SK-N-SH (cell line): ENCODE data around the gene LCE4A. TPM values are rescaled to one million over a fixed set of nuclear protein-coding genes. Genes with fewer than 3 reads are reported as not detected.
A peak's percentile ranks its signal among the peaks of the same experiment; 100 is the strongest.

Experiments
- CTCF ChIA-PET: fragments of 300-600, 350-600 bp; formaldehyde crosslinking; extraction: SDS; loops from one replicate; lab custom pipeline; 2021; lab: Yijun Ruan, JAX
- POLR2A ChIA-PET: fragments of 350-600 bp; sonication (Branson Sonifier 250); formaldehyde crosslinking; extraction: SDS; loops from one replicate; lab custom pipeline; 2020; ENCODE audit warnings: antibody characterized with exemption, inconsistent platforms; lab: Yijun Ruan, JAX
- DNase-seq: peaks from one replicate; pipeline ENCODE4 v3.0.0; 2012
- H2AFZ ChIP-seq: fragments of 200-600 bp; sonication (generic); 2 replicates; pipeline ENCODE4 v1.8.1; 2016; ENCODE audit warnings: antibody characterized with exemption, mild to moderate bottlenecking, low read depth
- H3F3A ChIP-seq: fragments of 200-600 bp; sonication (generic); replicated peaks from 2 replicates; pipeline ENCODE3; 2016; ENCODE audit warnings: antibody characterized with exemption, mild to moderate bottlenecking; ENCODE audit not compliant: insufficient read depth
- H3K27ac ChIP-seq, 2 experiments: fragments of 200-500 bp in 1 of 2; fragments of 200-600 bp in 1 of 2; sonication (Bioruptor generic) in 1 of 2; sonication (generic), shearing (Covaris generic) in 1 of 2; 2 replicates each; pipeline versions ENCODE4 v1.5.1 to v1.6.1; 2014 to 2016; ENCODE audit warnings: low read depth in 2 of 2, inconsistent platforms in 1 of 2, low read length in 1 of 2, mild to moderate bottlenecking in 1 of 2, mixed read lengths in 1 of 2
- H3K27me3 ChIP-seq: fragments of 200-600 bp; sonication (generic), shearing (Covaris generic); 2 replicates; pipeline ENCODE4 v1.6.1; 2016; ENCODE audit warnings: mixed run types; ENCODE audit not compliant: insufficient read depth
- H3K36me3 ChIP-seq, 2 experiments: fragments of 200-500 bp in 1 of 2; fragments of 200-600 bp in 1 of 2; sonication (Bioruptor generic) in 1 of 2; sonication (generic) in 1 of 2; replicated peaks in 1 of 2; 2 replicates each; pipeline versions ENCODE3 to v1.5.1; 2014 to 2016; ENCODE audit warnings: low read length in 1 of 2, mild to moderate bottlenecking in 1 of 2; ENCODE audit not compliant: insufficient read depth in 2 of 2, control insufficient read depth in 1 of 2
- H3K4me1 ChIP-seq, 2 experiments: fragments of 200-500 bp in 1 of 2; fragments of 200-600 bp in 1 of 2; sonication (Bioruptor generic) in 1 of 2; sonication (generic), shearing (Covaris generic) in 1 of 2; 2 replicates each; pipeline versions ENCODE4 v1.5.1 to v1.6.1; 2014 to 2016; ENCODE audit warnings: low read depth in 1 of 2, low read length in 1 of 2, mixed run types in 1 of 2; ENCODE audit not compliant: insufficient read depth in 2 of 2, control insufficient read depth in 1 of 2
- H3K4me2 ChIP-seq: fragments of 200-600 bp; sonication (generic), shearing (Covaris generic); 2 replicates; pipeline ENCODE4 v1.6.1; 2017; ENCODE audit warnings: mixed run types
- H3K4me3 ChIP-seq, 2 experiments: fragments of 200-500 bp in 1 of 2; fragments of 200-600 bp in 1 of 2; sonication (Bioruptor generic) in 1 of 2; sonication (generic), shearing (Covaris generic) in 1 of 2; 2 replicates each; pipeline versions ENCODE4 v1.5.1 to v1.8.1; 2014 to 2016; ENCODE audit warnings: low read depth in 2 of 2, inconsistent platforms in 1 of 2, low read length in 1 of 2, mild to moderate bottlenecking in 1 of 2, mixed read lengths in 1 of 2, moderate library complexity in 1 of 2
- H3K79me2 ChIP-seq: fragments of 200-600 bp; sonication (generic); 2 replicates; pipeline ENCODE4 v1.8.1; 2017; ENCODE audit warnings: mild to moderate bottlenecking; ENCODE audit not compliant: insufficient read depth
- H3K9ac ChIP-seq: fragments of 200-600 bp; sonication (generic); 2 replicates; pipeline ENCODE4 v1.6.1; 2017; ENCODE audit warnings: mixed run types
- H3K9me2 ChIP-seq: fragments of 200-600 bp; sonication (generic); 2 replicates; pipeline ENCODE4 v1.6.1; 2017; ENCODE audit warnings: mixed run types
- H3K9me3 ChIP-seq: fragments of 200-600 bp; sonication (generic); 2 replicates; pipeline ENCODE4 v1.6.1; 2017; ENCODE audit warnings: mixed run types, mild to moderate bottlenecking, moderate library complexity
- H4K20me1 ChIP-seq: fragments of 200-600 bp; sonication (generic); 2 replicates; pipeline ENCODE4 v1.6.1; 2017; ENCODE audit warnings: mild to moderate bottlenecking, mixed run types; ENCODE audit not compliant: insufficient read depth
- ELF1 ChIP-seq: IDR thresholded peaks from 2 replicates; pipeline ENCODE4 v1.4.0; 2012
- EP300 ChIP-seq, 2 experiments: IDR thresholded peaks; 2 replicates each; pipeline versions ENCODE4 v1.4.0 to v1.6.1; 2012; ENCODE audit warnings: borderline replicate concordance in 1 of 2, low read depth in 1 of 2, low read length in 1 of 2
- EZH2phosphoT487 ChIP-seq: fragments of 200-600 bp; sonication (generic); IDR thresholded peaks from 2 replicates; pipeline ENCODE4 v1.6.1; 2017; ENCODE audit warnings: low read depth, mixed run types, mild to moderate bottlenecking, antibody characterized with exemption, moderate library complexity, borderline replicate concordance
- FOSL2 ChIP-seq: IDR thresholded peaks from 2 replicates; pipeline ENCODE4 v1.4.0; 2012; ENCODE audit warnings: low read depth, mild to moderate bottlenecking, moderate library complexity, borderline replicate concordance
- FOXJ3 ChIP-seq: sonication (generic); formaldehyde crosslinking; IDR thresholded peaks from 2 replicates; pipeline ENCODE4 v1.5.1; 2020; ENCODE audit warnings: mild to moderate bottlenecking, missing genetic modification reagents
- GABPA ChIP-seq: IDR thresholded peaks from 2 replicates; pipeline ENCODE4 v1.4.0; 2012; ENCODE audit warnings: low read depth, mild to moderate bottlenecking
- JUND ChIP-seq: IDR thresholded peaks from 2 replicates; pipeline ENCODE4 v1.4.0; 2012
- MEF2A ChIP-seq: IDR thresholded peaks from 2 replicates; pipeline ENCODE4 v1.4.0; 2012; ENCODE audit warnings: low read depth, borderline replicate concordance
- MXI1 ChIP-seq: IDR thresholded peaks from 2 replicates; pipeline ENCODE4 v1.6.1; 2012; ENCODE audit warnings: mild to moderate bottlenecking, low read depth, low read length, improper control_type of control experiment
- NFIC ChIP-seq: IDR thresholded peaks from 2 replicates; pipeline ENCODE4 v1.4.0; 2012; ENCODE audit warnings: borderline replicate concordance
- POLR2AphosphoS5 ChIP-seq: IDR thresholded peaks from 2 replicates; pipeline ENCODE4 v1.6.1; 2012; ENCODE audit warnings: low read depth, low read length
- RAD21 ChIP-seq: IDR thresholded peaks from 2 replicates; pipeline ENCODE4 v1.6.1; 2012; ENCODE audit warnings: mild to moderate bottlenecking, low read length
- RFX5 ChIP-seq: IDR thresholded peaks from 2 replicates; pipeline ENCODE4 v1.6.1; 2012; ENCODE audit warnings: mild to moderate bottlenecking, improper control_type of control experiment, low read length
- TAF1 ChIP-seq: IDR thresholded peaks from 2 replicates; pipeline ENCODE4 v1.6.1; 2012; ENCODE audit warnings: low read depth, mild to moderate bottlenecking, low read length, moderate library complexity, borderline replicate concordance
- TEAD4 ChIP-seq: IDR thresholded peaks from 2 replicates; pipeline ENCODE4 v1.4.0; 2012; ENCODE audit warnings: mild to moderate bottlenecking, borderline replicate concordance; ENCODE audit not compliant: insufficient read depth
- USF1 ChIP-seq: IDR thresholded peaks from 2 replicates; pipeline ENCODE4 v1.4.0; 2012; ENCODE audit warnings: low read depth, borderline replicate concordance
- YY1 ChIP-seq: IDR thresholded peaks from 2 replicates; pipeline ENCODE4 v1.4.0; 2012; ENCODE audit warnings: low read depth, mild to moderate bottlenecking
- WGBS: methylation state at CpG from one replicate; pipeline ENCODE4 v1.1.6; 2017; ENCODE audit warnings: low lambda C conversion rate; 5-methylcytosine and 5-hydroxymethylcytosine counted together
- polyA plus RNA-seq, 3 experiments: library from polyadenylated mRNA; depleted of rRNA; stranded (reverse); fragments of >200 nt; gene quantifications; 2 replicates each; pipeline ENCODE4 v1.2.3, GENCODE V29; 2012
- TF ChIP-seq, protein P1 (sequence below): fragments of 150-350 bp; IDR thresholded peaks from 2 replicates; pipeline ENCODE4 v1.6.1; 2016; ENCODE audit warnings: mild to moderate bottlenecking, low read depth, low read length
- TF ChIP-seq, protein P2 (sequence below): IDR thresholded peaks from 2 replicates; pipeline ENCODE4 v1.4.0; 2012; ENCODE audit warnings: low read depth, borderline replicate concordance

The LCE4A gene
- polyA plus RNA-seq, 1 of the 3 experiments (the other 2 are of a cell fraction) = not detected

DNA sequence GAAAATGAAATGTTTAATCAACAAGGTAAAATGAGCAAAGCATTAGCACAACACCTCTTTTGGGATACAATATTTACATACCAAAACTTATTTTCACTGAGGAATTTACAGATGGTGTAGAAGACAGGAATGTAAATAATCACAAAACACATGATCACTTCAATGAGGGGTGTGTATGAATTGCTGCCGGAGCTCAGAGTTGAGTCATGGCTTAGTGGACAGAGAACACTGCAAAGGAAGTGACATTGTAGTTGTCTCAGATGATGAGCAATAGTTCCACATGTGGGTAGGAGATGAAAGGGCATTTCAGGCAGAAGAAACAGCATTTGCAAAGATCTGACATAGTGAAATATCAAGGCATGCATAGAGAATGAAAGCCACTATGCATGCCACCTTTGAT is 44.3 kb downstream of the LCE4A start:
- no peak for DNase-seq
- H3K27me3 ChIP-seq = no peaks in the 10 kb centered on the region
- no peaks in the 10 kb centered on the region for H3K36me3 ChIP-seq
- no peaks in the 10 kb centered on the region for H3K4me1 ChIP-seq
- 0 out of 2 replicates have a peak overlapping the region, but pooled peaks have one; percentile 16 for H2AFZ ChIP-seq
- WGBS = 0% methylated on average over 1 of the region's 1 CpG
- CTCF ChIA-PET = interaction anchor here (0.7 kb wide), 1 partner anchor 11 kb away, joined by 3 read pairs; no protein-coding TSS in a partner anchor
- no peaks in the 10 kb centered on the region for H3K79me2 ChIP-seq
- no peaks in the 10 kb centered on the region for H4K20me1 ChIP-seq
- no peaks in the 10 kb centered on the region for H3K9me2 ChIP-seq
- H3K4me2 ChIP-seq = no peak overlapping the region
- TF ChIP-seq GABPA (no peak), RAD21 (no peak), ELF1 (no peak), EP300 (IDR thresholded peaks at IDR 0.05; ENCODE audit: borderline replicate concordance in 1 of 2, low read depth in 1 of 2, low read length in 1 of 2) (no peak), MEF2A (no peak), POLR2AphosphoS5 (no peak), TAF1 (no peak), RFX5 (no peak)
- TF ChIP-seq, protein P1, sequence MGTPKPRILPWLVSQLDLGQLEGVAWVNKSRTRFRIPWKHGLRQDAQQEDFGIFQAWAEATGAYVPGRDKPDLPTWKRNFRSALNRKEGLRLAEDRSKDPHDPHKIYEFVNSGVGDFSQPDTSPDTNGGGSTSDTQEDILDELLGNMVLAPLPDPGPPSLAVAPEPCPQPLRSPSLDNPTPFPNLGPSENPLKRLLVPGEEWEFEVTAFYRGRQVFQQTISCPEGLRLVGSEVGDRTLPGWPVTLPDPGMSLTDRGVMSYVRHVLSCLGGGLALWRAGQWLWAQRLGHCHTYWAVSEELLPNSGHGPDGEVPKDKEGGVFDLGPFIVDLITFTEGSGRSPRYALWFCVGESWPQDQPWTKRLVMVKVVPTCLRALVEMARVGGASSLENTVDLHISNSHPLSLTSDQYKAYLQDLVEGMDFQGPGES = no peak
- TF ChIP-seq, protein P2, sequence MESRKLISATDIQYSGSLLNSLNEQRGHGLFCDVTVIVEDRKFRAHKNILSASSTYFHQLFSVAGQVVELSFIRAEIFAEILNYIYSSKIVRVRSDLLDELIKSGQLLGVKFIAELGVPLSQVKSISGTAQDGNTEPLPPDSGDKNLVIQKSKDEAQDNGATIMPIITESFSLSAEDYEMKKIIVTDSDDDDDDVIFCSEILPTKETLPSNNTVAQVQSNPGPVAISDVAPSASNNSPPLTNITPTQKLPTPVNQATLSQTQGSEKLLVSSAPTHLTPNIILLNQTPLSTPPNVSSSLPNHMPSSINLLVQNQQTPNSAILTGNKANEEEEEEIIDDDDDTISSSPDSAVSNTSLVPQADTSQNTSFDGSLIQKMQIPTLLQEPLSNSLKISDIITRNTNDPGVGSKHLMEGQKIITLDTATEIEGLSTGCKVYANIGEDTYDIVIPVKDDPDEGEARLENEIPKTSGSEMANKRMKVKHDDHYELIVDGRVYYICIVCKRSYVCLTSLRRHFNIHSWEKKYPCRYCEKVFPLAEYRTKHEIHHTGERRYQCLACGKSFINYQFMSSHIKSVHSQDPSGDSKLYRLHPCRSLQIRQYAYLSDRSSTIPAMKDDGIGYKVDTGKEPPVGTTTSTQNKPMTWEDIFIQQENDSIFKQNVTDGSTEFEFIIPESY = no peak
- POLR2A ChIA-PET = no interaction called here
- H3K4me3 ChIP-seq = no peak overlapping the region
- no peak overlapping the region for H3K27ac ChIP-seq
- no peaks in the 10 kb centered on the region for H3K9me3 ChIP-seq
- H3F3A ChIP-seq = no peaks in the 10 kb centered on the region
- no peak overlapping the region for H3K9ac ChIP-seq

- no peaks in the 10 kb centered on the region for H3K79me2 ChIP-seq
- H3K9me3 ChIP-seq = no peaks in the 10 kb centered on the region
- peaks cover 6% of the 10 kb centered on the region; the same call in 1 of the 2 replicates for H3K27me3 ChIP-seq
- ChIA-PET POLR2A (no interaction called here), CTCF (interaction anchor here (1.2 kb wide), 1 partner anchor 24 kb away, joined by 3 read pairs; no protein-coding TSS in a partner anchor)
- H3K4me1 ChIP-seq = no peaks in the 10 kb centered on the region
- H3K9ac ChIP-seq = no peak overlapping the region
- no peak overlapping the region for H2AFZ ChIP-seq
- no peak overlapping the region for H3K27ac ChIP-seq
- no peak overlapping the region for H3K4me2 ChIP-seq
- no peak for DNase-seq
- no peak overlapping the region for H3K4me3 ChIP-seq
- no peaks in the 10 kb centered on the region for H3K36me3 ChIP-seq
- no peak for TF ChIP-seq GABPA
- TF ChIP-seq FOXJ3 = no peak
- no peak for TF ChIP-seq POLR2AphosphoS5
- TF ChIP-seq NFIC = no peak
- no peak for TF ChIP-seq MXI1
- TF ChIP-seq, protein P1 = no peak
- TF ChIP-seq JUND = no peak
- TF ChIP-seq TEAD4 = no peak
- TF ChIP-seq EZH2phosphoT487 = no peak
- TF ChIP-seq FOSL2 = no peak
- TF ChIP-seq ELF1 = no peak
- TF ChIP-seq RFX5 = no peak
- no peak for TF ChIP-seq USF1
- no peak for TF ChIP-seq EP300 (IDR thresholded peaks at IDR 0.05; ENCODE audit: borderline replicate concordance in 1 of 2, low read depth in 1 of 2, low read length in 1 of 2)
- TF ChIP-seq YY1 = no peak
- WGBS = 0% methylated on average over 1 of the region's 1 CpG
- H3F3A ChIP-seq = no peaks in the 10 kb centered on the region
- H3K9me2 ChIP-seq = no peaks in the 10 kb centered on the region
- H4K20me1 ChIP-seq = no peaks in the 10 kb centered on the region
Observed at GRCh38 chr1:152753586-152753985, 45.6 kb downstream of the LCE4A start.
